Measurements from ENCODE around the gene RNASEH1.
A peak's percentile ranks its signal among the peaks of the same experiment; 100 is the strongest.

The RNASEH1 gene

GRCh38 chr2:3597567-3597966 lies 39.4 kb upstream of the RNASEH1 start:
- no peaks in the 10 kb centered on the region for H3K9me3 Mint-ChIP-seq
- H3K4me1 Mint-ChIP-seq (ENCODE audit: low read depth) = peaks cover 26% of the 10 kb centered on the region
- H3K4me3 Mint-ChIP-seq = peak overlapping the region; percentile 11
- H3K36me3 Mint-ChIP-seq (ENCODE audit: low read depth) = peaks cover 17% of the 10 kb centered on the region
- H3K27ac Mint-ChIP-seq = no peak overlapping the region
- no peaks in the 10 kb centered on the region for H3K27me3 Mint-ChIP-seq

DNA sequence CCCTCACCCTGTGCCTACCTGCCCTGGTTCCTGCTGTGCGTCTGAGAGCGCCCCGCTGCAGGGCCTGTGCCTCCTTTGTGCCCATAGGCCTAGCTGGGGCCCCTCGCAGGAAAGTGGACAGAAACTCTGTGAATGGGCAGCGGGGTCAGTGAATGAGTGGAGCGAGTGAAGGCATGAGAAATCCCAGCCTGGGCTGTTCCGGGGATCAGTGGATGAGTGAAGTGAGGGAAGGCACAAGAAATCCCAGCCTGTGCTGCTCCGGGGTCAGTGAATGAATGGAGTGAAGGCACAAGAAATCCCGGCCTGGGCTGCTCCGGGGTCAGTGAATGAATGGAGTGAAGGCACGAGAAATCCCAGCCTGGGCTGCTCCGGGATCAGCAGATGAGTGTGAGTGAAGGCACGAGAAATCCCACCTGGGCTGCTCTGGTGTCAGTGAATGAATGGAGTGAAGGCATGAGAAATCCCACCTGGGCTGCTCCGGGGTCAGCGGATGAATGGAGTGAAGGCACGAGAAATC lies 38.8 kb upstream of the RNASEH1 start:
- H3K4me1 Mint-ChIP-seq (ENCODE audit: low read depth) = peaks cover 26% of the 10 kb centered on the region
- no peak overlapping the region for H3K27ac Mint-ChIP-seq
- no peaks in the 10 kb centered on the region for H3K9me3 Mint-ChIP-seq
- H3K36me3 Mint-ChIP-seq (ENCODE audit: low read depth) = peaks cover 19% of the 10 kb centered on the region
- H3K27me3 Mint-ChIP-seq = no peaks in the 10 kb centered on the region
- no peak overlapping the region for H3K4me3 Mint-ChIP-seq

DNA sequence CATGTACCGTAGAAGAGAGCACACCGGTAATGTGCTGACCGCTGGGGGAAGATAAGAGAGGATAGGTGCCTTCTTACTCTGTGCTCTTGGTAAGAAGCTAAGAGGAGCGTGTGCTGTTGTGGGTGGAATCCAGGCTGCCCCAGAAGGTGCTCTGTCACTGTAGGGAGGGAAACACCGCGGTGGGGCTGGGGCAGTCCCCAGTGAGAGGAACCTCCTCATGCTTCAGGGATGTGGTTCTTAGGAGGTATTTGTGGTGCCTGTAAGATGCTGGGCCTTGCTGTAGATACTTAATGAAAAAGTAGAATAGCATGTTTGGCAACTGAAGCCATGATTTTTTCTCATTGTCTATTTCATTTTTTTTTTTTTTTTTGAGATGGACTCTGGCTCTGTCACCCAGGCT lies 37.9 kb upstream of the RNASEH1 start:
- Mint-ChIP-seq H3K27ac (no peak overlapping the region), H3K4me1 (ENCODE audit: low read depth) (peaks cover 26% of the 10 kb centered on the region), H3K36me3 (ENCODE audit: low read depth) (peaks cover 19% of the 10 kb centered on the region), H3K27me3 (no peaks in the 10 kb centered on the region), H3K4me3 (no peak overlapping the region), H3K9me3 (no peaks in the 10 kb centered on the region)

GRCh38 chr2:3595404-3595803 lies 37.3 kb upstream of the RNASEH1 start:
- Mint-ChIP-seq H3K9me3 (no peaks in the 10 kb centered on the region), H3K27ac (no peak overlapping the region), H3K27me3 (no peaks in the 10 kb centered on the region), H3K4me1 (ENCODE audit: low read depth) (peaks cover 26% of the 10 kb centered on the region), H3K36me3 (ENCODE audit: low read depth) (peaks cover 19% of the 10 kb centered on the region), H3K4me3 (no peak overlapping the region)

- Mint-ChIP-seq H3K36me3 (ENCODE audit: low read depth) (peaks cover 21% of the 10 kb centered on the region), H3K9me3 (no peaks in the 10 kb centered on the region), H3K4me3 (no peak within 1 kb of the TSS), H3K27ac (no peak within 1 kb of the TSS), H3K27me3 (no peaks in the 10 kb centered on the region), H3K4me1 (ENCODE audit: low read depth) (peaks cover 26% of the 10 kb centered on the region)
Observed at GRCh38 chr2:3594493-3595281, 36.6 kb upstream of the RNASEH1 start, which contains the start of gene COLEC11. Gene COLEC11 (plus strand): TSS chr2:3595112. CDS start chr2:3604341, 9,229 bp downstream.

GRCh38 chr2:3589086-3589485 lies 31.0 kb upstream of the RNASEH1 start:
- H3K27ac Mint-ChIP-seq = no peak overlapping the region
- no peaks in the 10 kb centered on the region for H3K27me3 Mint-ChIP-seq

DNA sequence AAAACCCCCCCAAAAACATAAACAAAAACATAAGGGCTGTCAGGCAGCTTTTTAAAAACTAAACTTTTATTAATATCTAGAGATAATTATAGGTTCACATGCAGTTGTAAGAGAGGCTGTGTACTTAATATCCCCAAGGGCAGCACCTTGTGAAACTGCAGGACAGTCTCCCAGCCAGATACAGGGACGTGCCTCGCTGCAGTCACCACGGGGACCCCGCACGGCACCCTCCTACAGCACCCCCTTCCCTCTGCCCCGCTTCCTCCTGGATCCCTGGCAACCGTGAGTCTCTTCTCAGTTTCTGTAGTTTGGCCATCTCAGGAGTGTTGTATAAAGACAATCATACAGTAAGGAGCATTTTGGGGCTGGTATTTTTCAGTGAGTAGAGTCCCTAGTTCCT lies 30.0 kb upstream of the RNASEH1 start:
- no peaks in the 10 kb centered on the region for H3K27me3 Mint-ChIP-seq
- no peak overlapping the region for H3K27ac Mint-ChIP-seq
- H3K36me3 Mint-ChIP-seq (ENCODE audit: low read depth) = peaks cover 43% of the 10 kb centered on the region
- H3K9me3 Mint-ChIP-seq = no peaks in the 10 kb centered on the region
- no peaks in the 10 kb centered on the region for H3K4me1 Mint-ChIP-seq (ENCODE audit: low read depth)
- H3K4me3 Mint-ChIP-seq = no peak overlapping the region

More at GRCh38 chr2:3589086-3589485, 31.0 kb upstream of the RNASEH1 start:
- Mint-ChIP-seq H3K9me3 (no peaks in the 10 kb centered on the region), H3K4me3 (no peak overlapping the region), H3K36me3 (ENCODE audit: low read depth) (peaks cover 42% of the 10 kb centered on the region), H3K4me1 (ENCODE audit: low read depth) (no peaks in the 10 kb centered on the region)

- no peak overlapping the region for H3K27ac Mint-ChIP-seq
- H3K4me1 Mint-ChIP-seq (ENCODE audit: low read depth) = peaks cover 4% of the 10 kb centered on the region
- no peaks in the 10 kb centered on the region for H3K27me3 Mint-ChIP-seq
- peaks cover 43% of the 10 kb centered on the region for H3K36me3 Mint-ChIP-seq (ENCODE audit: low read depth)
- H3K9me3 Mint-ChIP-seq = no peaks in the 10 kb centered on the region
- H3K4me3 Mint-ChIP-seq = no peak overlapping the region
Observed at GRCh38 chr2:3587432-3587831, 29.3 kb upstream of the RNASEH1 start.

- H3K9me3 Mint-ChIP-seq = no peaks in the 10 kb centered on the region
- no peak overlapping the region for H3K4me3 Mint-ChIP-seq
- H3K27ac Mint-ChIP-seq = no peak overlapping the region
- H3K27me3 Mint-ChIP-seq = no peaks in the 10 kb centered on the region
- peaks cover 45% of the 10 kb centered on the region for H3K36me3 Mint-ChIP-seq (ENCODE audit: low read depth)
- peaks cover 5% of the 10 kb centered on the region for H3K4me1 Mint-ChIP-seq (ENCODE audit: low read depth)
Observed at GRCh38 chr2:3587021-3587420, 28.9 kb upstream of the RNASEH1 start.

DNA sequence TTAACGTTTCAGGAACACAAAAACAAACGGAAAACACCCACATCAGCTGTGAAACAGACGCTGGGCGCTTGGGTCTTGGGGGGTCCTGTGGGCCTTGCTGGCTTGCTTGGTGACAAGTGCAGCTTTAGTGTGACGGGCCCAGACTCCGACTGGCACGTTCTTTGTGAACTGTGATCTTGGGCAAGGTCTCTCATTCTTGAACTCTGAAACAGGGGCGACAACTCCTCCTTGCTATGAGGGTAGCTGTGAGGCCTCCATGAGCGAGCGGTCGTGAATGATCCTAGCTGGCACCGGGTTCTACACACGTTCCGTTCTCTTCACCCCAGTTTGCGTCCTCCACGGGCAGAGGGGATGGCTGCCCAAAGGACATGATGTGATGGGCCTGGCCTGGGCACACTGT lies 28.1 kb upstream of the RNASEH1 start:
- Mint-ChIP-seq H3K4me3 (no peak overlapping the region), H3K4me1 (ENCODE audit: low read depth) (peaks cover 12% of the 10 kb centered on the region), H3K9me3 (no peaks in the 10 kb centered on the region), H3K27me3 (no peaks in the 10 kb centered on the region), H3K36me3 (ENCODE audit: low read depth) (peaks cover 53% of the 10 kb centered on the region), H3K27ac (no peak overlapping the region)

- Mint-ChIP-seq H3K9me3 (no peaks in the 10 kb centered on the region), H3K27me3 (no peaks in the 10 kb centered on the region), H3K27ac (peak overlapping the region; percentile 36), H3K4me1 (ENCODE audit: low read depth) (peaks cover 19% of the 10 kb centered on the region), H3K36me3 (ENCODE audit: low read depth) (peaks cover 60% of the 10 kb centered on the region), H3K4me3 (no peak overlapping the region)
Observed at GRCh38 chr2:3585261-3586109, 27.4 kb upstream of the RNASEH1 start.

DNA sequence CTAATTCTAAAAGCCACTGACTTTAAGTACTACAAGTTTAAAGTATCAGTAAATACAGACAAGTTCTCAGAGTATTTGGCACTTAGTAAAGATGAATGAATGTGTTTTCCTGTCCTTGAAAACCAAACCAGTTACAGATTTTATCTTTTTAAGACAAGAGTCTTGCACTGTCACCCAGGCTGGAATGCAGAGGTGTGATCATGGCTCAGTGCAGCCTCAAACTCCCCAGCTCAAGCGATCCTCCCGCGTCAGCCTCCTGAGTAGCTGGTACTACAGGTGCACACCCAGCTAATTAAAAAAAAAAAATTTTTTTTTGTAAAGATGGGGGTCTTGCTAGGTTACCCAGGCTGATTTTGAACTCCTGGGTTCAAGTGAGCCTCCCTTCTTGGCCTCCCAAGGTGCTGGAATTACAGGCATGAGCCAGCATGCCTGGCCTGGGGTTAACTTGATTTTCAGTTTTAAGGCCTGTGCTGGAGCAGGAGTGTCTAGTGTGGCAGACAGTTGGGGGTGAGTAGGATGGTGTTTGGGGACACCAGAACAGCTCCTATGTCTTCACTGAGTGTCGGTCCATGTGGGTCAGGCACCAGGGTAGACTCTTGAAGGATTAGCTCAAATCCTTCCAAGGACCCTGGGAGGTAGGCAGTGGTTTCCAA lies 26.6 kb upstream of the RNASEH1 start:
- Mint-ChIP-seq H3K9me3 (no peaks in the 10 kb centered on the region), H3K36me3 (ENCODE audit: low read depth) (peaks cover 66% of the 10 kb centered on the region), H3K4me3 (no peak overlapping the region), H3K4me1 (ENCODE audit: low read depth) (peaks cover 26% of the 10 kb centered on the region), H3K27me3 (no peaks in the 10 kb centered on the region), H3K27ac (no peak overlapping the region)

- peaks cover 66% of the 10 kb centered on the region for H3K36me3 Mint-ChIP-seq (ENCODE audit: low read depth)
- H3K27ac Mint-ChIP-seq = no peak overlapping the region
- H3K9me3 Mint-ChIP-seq = no peaks in the 10 kb centered on the region
- no peaks in the 10 kb centered on the region for H3K27me3 Mint-ChIP-seq
- peaks cover 33% of the 10 kb centered on the region for H3K4me1 Mint-ChIP-seq (ENCODE audit: low read depth)
- no peak overlapping the region for H3K4me3 Mint-ChIP-seq
Observed at GRCh38 chr2:3584076-3584475, 25.9 kb upstream of the RNASEH1 start.

DNA sequence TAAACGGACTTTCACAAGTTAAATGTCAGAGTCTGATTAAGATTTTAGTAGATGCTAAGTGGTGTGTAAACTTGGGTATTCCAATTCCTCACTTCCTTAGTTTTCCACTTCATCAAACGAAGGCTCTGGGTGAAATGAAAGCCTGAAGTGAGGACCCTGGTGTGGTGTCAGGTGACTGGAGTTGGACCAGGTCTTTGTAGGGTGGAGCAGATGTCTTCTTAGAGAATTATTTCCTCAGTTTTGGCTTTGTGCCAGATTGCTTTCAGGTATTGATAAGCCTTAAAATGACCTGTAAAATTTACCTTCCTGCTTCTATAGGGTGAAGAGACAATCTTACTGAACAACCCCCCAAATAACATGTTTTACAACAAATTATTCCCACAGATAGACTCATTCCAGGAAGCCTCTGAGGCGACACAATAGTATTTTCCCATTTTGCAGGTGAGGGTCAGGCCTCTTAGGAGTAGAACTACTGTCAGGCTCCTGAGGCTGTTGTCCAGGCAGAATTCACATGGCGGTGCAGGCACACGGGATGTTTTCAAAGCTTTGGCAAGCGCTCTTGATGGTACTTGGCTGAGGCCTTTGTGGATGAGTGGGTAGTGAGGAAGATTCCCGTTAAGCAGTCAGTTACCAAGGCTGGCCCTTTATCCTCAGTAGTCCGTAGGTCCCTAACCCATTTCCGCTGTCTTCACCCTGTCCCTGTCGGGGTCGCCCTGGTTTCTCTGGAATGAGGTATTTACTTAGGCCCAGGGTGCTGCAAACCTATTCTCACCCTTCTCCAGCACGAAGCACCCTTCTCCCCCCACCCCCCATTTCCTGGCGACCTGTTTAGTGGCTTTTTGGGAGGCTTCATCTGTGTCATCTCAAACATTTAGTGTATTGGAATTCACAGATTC lies 23.5 kb upstream of the RNASEH1 start:
- Mint-ChIP-seq H3K4me3 (no peak overlapping the region), H3K9me3 (no peaks in the 10 kb centered on the region), H3K4me1 (ENCODE audit: low read depth) (peaks cover 58% of the 10 kb centered on the region), H3K27me3 (no peaks in the 10 kb centered on the region), H3K36me3 (ENCODE audit: low read depth) (peaks cover 80% of the 10 kb centered on the region), H3K27ac (peak overlapping the region; percentile 40)

Data from stimulated activated naive CD8-positive, alpha-beta T cell treated with anti-CD3 and anti-CD28 coated beads, Interleukin-15, Interleukin-2, amounts not matched to agents 100 ng/mL and 50 ng/mL, for 24 hours (primary cell).